Right hindlimb (tissue), 1 donor: ENCODE results near the gene CCDC30.
"Not testable (repeated sequence)": the region's sequence is repeated elsewhere in the genome, so short reads cannot be mapped to it uniquely, and the experiment has no call there.

Experiments used
- DNase-seq: peaks from one replicate; pipeline ENCODE4 v3.0.0-alpha.2; 2018

CCDC30 gene

GRCh38 chr1:42658877-42659337 is 195.8 kb downstream of the CCDC30 start:
- no peak for DNase-seq

- no peak for DNase-seq
These were observed 197.9 kb downstream of the CCDC30 start for GRCh38 chr1:42660907-42661500.

GRCh38 chr1:42669936-42670335 is 206.8 kb downstream of the CCDC30 start:
- no peak for DNase-seq

- DNase-seq, result no peak
These were observed 207.3 kb downstream of the CCDC30 start for GRCh38 chr1:42670425-42670824.

- DNase-seq, result no peak
These were observed 211.1 kb downstream of the CCDC30 start for GRCh38 chr1:42674214-42674613.

- DNase-seq, result no peak
These were observed 211.6 kb downstream of the CCDC30 start for GRCh38 chr1:42674682-42675081.

- DNase-seq, result no peak
These were observed 212.4 kb downstream of the CCDC30 start for GRCh38 chr1:42675467-42675866.

GRCh38 chr1:42676534-42677087 is 213.5 kb downstream of the CCDC30 start:
- no peak for DNase-seq

GRCh38 chr1:42679364-42679983 is 216.4 kb downstream of the CCDC30 start:
- peak; percentile 34 for DNase-seq

GRCh38 chr1:42680055-42680454 is 217.0 kb downstream of the CCDC30 start:
- DNase-seq, result no peak

GRCh38 chr1:42680921-42681683 is 218.0 kb downstream of the CCDC30 start:
- DNase-seq, result peak; percentile 21

- peak; percentile 98 for DNase-seq
These were observed 218.8 kb downstream of the CCDC30 start, which contains the start of gene YBX1 for GRCh38 chr1:42681741-42682483. YBX1 (plus strand) TSS chr1:42682418; CDS start chr1:42682566, 148 bp downstream.

- DNase-seq, result not testable (repeated sequence)
These were observed 219.3 kb downstream of the CCDC30 start for GRCh38 chr1:42682484-42682738.

- peak; percentile 77 for DNase-seq
These were observed 219.8 kb downstream of the CCDC30 start for GRCh38 chr1:42682739-42683531.

- no peak for DNase-seq
These were observed 221.1 kb downstream of the CCDC30 start for GRCh38 chr1:42684139-42684538.

GRCh38 chr1:42686418-42686817 is 223.3 kb downstream of the CCDC30 start:
- no peak for DNase-seq

- no peak for DNase-seq
These were observed 226.8 kb downstream of the CCDC30 start for GRCh38 chr1:42689912-42690311.

- DNase-seq, result no peak
These were observed 227.5 kb downstream of the CCDC30 start for GRCh38 chr1:42690477-42691156.

- DNase-seq, result no peak
These were observed 228.0 kb downstream of the CCDC30 start for GRCh38 chr1:42691157-42691498.

- no peak for DNase-seq
These were observed 229.4 kb downstream of the CCDC30 start for GRCh38 chr1:42692461-42692860.

GRCh38 chr1:42692911-42693310 is 229.8 kb downstream of the CCDC30 start:
- DNase-seq, result no peak
